Right hindlimb (tissue), 1 donor: ENCODE measurements around the gene FAM228A.
"Not testable (repeated sequence)": the region's sequence is repeated elsewhere in the genome, so short reads cannot be mapped to it uniquely, and the experiment has no call there.

Experiments used
- DNase-seq: peaks from one replicate; pipeline ENCODE4 v3.0.0-alpha.2; 2018

Gene FAM228A

DNA sequence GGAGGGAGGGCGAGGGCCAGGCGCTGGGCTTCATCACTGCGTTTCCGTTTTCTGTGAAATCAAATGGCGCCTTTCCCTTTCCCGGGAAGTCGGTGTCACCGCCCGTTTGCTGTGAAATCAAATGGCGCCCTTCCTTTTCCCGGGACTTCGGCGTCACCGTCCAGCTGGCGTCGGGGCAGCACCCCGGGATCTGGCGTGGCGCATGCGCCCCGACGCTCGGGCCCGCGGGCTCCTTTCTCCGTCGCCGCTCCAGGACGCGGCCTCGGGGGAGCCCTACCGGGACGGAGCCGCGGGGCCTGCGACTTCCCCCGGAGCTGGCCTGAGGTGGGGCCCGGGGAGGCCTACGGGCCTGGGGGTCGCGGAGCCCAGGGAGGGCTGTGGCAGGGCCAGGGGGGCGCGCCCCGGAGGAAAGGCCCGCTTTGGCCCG, at the start of gene FAM228A:
FAM228A (plus strand) TSS at position 203 of the 427 bp plus-strand sequence. CDS start 428 bp downstream, outside the sequence.
- no peak for DNase-seq

DNA sequence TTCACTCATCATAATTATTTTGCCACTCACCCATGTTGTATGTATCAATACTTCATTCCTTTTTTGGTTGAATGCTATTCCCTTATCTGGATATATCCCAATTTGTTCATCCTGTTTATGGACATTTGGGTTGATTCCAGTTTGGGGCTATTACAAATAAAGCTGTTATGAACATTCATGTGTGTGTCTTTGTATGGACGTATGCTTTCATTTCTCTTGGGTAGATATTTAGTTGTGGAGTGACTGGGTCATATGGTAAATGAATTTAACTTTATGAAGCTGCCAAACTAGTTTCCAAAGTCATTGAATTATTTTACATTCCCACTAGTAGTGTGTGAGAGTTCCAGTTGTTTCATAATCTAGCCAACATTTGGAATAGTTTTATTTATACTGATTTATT, 48.9 kb upstream of the FAM228A start:
- DNase-seq, result no peak

DNA sequence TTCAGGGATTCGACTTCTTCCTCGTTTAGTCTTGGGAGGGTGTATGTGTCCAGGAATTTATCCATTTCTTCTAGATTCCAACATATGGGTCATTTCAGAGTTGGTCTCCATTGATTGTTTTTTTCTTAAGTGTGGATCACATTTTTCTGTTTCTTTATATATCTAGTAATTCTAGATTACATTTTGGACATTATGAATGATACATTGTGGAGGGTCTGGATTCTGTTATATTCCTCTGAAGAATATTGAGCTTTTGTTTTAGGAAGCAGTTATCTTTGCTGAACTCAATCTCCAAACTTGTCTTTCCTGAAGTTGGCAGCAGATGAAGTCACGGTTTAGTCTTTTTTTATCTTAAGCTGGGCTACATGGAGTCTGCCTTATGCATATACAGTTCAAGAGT, 42.3 kb upstream of the FAM228A start:
- no peak for DNase-seq

DNA sequence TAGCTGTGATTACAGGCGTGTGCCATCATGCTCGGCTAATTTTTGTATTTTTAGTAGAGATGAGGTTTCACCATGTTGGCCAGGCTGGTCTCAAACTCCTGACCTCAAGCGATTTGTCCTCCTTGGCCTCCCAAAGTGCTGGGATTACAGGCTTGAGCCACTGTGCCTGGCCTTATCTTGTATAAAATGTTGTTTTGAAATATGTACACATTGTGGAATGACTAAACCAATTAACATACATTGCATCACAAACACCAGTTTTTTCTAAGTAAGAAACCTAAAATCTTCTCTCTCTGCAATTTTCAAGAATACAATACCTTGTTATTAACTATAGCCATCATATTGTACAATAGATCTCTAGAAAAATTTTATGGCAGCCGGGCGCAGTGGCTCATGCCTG, 34.5 kb upstream of the FAM228A start:
- DNase-seq, result not testable (repeated sequence)

DNA sequence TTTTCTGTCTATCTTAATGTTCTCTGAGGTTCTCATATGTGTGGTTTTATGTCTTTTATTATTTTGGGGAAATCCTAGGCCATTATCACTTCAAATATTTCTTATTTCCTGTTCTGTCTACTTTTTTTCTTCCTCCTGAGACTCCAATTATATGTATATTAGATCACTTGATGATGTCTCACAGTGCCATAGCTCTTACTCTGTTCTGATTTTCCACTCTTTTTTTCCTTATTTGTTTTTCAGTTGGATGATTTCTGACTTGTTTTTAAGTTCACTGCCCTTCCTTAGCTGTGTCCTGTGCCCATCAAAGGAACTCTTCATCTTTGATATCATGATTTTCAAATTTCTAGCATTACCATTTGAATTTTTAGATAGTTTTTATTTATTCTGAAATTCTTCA, 27.5 kb upstream of the FAM228A start:
- DNase-seq, result no peak

DNA sequence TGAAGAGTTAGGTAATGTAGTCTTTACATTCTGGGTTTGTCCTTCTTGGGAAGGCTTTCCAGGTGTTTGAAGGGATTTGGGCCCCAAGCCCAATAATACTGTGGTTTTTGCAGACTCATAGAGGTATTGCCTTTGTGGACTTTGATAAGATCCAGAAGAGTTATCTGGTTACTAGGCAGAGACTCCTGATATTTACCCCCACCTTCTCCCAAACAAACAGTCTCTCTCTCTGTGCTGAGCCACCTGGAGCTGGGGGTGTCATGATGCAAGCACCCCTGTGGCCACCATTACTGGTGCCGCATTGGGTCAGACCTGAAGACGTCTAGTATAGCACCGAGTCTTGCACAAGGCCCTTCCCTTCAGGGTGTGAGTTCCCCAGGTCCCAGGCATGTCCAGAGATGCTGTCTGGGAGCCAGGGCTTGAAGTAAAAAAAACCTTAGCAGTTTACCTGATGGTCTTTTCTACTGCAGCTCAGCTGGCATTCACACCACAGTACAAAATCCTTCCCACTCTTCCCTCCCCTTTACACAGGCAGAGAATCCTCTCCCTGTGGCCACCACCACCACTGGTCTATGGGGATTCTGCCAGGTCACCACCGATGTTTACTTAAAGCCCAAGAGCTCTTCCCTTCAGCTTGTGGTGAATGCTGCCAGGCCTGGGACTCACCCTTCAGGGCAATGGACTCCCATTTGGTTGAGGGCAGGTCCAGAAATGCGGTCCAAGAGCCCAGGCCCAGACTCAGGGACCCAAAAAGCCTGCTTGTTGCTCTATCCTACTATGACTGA, 22.2 kb upstream of the FAM228A start:
- DNase-seq, result no peak

DNA sequence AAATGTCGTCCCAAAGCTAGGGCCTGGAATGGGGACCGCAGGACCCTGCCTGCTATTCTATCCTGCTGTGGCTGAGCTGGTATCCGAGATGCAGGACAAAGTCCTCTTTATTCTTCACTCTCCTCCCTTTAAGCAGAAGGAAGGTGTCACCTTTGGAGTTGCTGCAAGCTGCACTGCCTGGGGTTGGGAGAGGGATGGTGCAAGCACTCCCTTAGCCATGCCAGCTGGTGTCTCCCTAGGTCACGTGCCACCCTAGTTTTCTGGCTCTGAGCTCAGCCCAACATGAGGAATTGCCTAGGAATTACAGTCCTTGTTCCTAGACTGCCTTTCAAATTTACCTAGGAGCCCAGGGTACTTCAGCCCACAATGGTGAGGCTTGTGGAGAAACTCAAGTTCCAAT, 21.4 kb upstream of the FAM228A start:
- DNase-seq, result no peak

DNA sequence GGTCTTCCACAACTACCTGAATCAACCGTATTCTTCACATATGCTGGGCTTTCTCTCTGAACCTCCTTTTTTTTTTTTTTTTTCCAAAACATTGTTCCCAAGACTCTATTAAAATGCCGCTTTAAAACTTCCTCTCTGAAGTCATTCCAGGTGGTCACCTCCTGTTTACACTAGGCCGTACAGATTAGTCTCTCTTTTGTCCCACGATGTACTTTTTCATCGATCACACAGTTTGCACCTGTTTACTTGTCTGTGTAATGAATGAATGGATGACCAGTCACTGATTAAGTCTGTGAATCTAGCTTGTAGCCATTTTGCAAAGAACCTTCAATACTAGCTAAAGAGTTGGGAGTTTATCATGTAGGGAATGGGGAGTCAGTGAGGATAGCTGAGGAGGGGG, 16.7 kb upstream of the FAM228A start:
- DNase-seq, result no peak

DNA sequence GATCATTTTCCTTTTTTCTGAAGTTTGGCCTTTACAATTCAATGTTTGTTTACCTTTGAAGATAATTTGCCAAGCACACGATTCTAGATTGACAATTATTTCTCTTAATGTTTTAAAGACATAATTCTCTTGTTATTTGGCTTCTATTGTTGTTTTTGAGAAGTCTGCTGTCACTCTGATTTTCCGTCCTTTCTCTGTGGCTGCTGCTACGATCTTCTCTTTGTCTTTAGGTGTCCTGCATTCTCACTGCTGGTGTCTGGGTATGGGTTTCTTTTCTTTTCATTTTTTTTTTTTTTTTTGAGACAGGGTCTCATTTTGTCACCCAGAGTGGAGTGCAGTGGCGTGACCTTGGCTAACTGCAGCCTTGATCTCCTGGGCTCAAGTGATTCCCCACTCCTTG, 15.1 kb upstream of the FAM228A start:
- no peak for DNase-seq

DNA sequence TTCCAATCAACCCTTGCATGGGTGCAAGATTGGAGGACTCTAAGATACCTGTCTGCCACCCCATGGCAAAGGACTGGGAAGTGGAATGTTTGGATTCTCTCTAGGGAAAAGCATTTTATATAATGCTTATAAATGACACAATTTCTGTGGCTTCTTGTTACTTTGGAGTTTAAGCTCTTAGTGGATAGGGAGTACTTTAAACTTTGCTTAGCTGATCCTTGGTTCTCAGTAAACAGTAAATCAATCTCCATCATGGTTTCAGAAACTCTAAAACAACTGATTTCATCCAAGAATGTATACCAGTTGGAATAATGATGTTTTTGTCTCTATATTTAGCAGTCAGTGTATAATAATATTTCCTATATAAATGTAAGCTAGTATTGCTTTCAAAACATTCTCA, 14.1 kb upstream of the FAM228A start:
- DNase-seq, result no peak

DNA sequence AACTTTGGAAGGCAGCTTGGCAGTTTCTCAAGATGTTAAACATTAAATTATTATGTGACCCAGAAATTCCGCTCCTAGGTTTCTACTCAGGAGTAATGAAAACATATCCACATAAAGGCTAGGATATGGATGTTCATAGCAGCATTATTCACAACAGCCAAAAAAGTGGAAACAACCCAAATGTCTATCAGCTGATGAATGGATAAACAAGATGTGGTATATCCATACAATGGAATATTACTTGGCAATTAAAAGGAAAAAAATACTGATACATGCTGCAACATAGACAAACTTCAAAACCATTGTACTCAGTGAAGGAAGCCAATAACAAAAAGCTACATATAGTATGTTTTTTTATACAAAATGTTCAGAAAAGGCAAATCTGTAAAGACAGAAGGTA, 12.4 kb upstream of the FAM228A start:
- DNase-seq, result no peak

DNA sequence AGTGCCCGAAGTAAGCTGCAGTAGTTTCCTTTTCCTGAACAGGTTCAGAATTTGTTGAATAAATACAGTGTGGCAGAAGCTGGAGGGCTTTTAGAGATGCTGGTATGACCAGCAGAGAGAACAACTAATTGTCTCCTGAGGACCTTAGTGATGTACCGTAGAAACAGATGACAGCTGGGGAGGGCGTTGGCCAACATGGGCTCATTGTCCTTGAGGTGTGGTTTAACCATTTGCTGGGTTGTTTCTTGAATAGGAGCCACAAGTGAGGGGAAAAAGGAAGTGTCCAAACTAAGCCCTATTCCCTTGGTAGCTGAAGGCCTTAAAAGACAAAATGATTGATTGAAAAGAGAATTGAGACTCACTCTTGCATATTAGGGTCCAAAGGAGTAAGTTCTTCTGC, 11.7 kb upstream of the FAM228A start:
- no peak for DNase-seq

DNA sequence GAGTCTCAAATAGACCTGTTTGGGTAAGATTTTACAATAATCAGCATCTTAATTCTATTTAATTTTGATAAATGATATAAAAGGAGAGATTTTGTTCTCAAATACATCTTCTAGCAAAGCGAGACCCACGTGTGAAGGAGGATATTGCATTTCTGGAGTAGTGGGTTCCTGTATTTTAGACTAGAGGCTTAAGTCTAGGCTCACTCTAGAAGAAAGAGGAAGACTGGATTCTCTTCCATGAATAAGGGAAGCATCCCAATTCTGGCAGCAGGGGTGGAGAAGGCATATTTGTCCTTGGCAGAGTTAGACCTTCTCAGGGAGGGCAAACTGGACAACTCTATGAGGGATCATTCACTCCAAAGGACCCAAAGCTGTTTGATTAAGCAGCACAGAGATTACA, 11.3 kb upstream of the FAM228A start:
- DNase-seq, result no peak

DNA sequence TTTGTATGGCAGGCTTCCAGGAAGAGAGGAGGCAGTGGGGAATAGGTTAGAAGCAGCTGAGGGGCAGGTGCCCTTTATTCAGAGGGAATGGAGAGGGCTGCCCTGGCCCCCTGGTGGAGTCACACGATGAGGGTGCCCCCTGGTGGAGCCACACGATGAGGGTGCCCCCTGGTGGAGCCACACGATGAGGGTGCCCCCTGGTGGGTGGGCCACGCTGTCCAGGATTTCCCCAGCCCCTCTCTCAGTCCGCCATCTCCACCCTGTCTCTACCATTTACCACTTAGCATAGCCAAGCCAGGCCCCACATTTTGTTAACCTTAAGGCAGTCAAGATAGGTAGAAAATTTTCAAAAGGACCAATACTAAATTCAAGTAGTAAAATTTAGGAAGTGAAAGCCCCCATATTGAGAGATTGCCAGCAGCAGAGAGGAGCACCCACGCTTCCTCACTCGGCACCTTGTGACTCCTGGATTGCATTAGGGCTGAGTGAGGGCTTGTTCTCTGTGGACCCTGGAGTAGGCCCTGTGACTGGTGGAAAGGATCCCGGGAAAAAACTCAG, 10.4 kb upstream of the FAM228A start:
- no peak for DNase-seq

DNA sequence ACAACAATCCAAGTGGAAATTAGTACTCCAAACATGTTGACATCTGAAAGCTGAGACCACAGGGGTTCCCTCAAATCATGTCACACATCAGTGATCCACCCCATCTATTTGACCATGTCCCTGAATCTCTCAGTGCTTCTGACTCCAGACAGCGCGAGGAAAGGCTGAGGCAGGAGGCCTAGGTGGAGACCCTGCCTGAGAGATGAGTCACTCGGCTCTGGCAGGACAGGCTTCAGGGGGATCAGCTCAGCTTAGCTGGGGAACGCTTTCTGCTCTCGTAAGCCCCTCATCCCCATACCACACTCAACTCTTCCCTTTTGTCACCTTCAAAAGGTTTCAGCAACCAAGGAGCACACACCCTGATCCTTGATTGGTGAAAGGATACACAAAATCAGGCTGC, 5.8 kb upstream of the FAM228A start:
- no peak for DNase-seq

DNA sequence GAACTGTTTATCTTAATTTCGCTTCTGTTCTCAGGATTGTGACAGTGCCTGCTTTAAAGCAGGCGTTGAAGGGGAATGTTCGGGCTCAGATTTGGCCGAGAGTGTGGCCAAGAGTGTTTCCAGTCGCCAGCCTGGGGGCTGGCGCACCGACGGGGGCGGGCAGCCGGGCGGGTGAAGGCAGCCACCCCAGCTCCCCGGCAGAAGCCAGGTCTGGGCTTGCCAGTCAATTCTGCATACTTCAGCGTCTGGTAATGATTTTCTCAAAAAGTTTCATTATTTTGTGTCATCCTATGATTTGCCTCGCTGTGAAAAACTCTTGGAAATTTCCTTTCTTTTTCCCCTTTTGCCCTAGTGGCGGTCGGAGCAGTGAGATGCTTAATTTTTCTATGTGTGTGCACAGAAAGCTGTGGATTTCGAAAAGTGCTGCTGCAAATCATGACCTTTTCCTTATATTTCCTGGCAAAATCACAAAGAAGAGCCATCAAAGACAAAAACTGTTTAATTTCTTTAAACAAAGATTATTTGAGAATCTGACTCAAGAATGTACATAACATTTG, 856 bp downstream of the FAM228A start:
- no peak for DNase-seq

DNA sequence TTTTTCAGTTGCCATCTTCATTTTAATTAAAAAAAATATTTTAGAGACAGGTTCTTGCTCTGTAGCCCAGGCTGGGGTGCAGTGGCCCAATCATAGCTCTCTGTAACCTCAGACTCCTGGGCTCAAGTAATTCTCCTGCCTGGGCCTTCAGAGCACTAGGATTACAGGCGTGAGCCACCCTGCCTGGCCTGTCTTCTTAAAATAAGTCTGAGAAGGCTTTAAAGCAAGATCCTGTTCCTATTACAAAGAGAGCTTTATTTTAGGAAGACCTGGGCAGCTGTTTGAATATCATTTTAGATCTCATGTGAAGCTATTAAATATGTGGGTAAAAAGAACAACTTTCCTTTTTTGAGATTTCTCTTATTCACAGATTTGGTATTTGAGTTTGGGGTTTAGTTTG, 1.5 kb downstream of the FAM228A start:
- DNase-seq, result no peak

DNA sequence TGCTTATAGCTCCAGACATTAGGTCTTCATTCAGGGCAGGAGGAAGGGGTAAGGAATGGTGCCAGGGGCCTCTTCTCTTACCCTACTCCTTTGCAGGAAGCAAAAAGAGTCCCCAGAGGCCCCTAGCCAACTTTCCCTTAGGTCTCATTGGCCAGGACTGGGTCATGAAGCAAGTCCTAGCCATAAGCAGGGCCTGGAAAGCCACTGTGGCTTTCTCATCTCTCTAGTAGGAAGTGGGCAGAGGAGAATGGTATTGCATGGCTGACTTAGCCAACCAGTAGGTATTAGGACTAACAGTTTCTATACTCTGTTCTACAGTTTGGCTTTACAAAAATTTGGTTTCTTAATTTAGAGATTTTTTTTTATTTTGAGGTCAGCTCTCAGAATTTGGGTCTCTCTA, 4.8 kb downstream of the FAM228A start:
- DNase-seq, result no peak

DNA sequence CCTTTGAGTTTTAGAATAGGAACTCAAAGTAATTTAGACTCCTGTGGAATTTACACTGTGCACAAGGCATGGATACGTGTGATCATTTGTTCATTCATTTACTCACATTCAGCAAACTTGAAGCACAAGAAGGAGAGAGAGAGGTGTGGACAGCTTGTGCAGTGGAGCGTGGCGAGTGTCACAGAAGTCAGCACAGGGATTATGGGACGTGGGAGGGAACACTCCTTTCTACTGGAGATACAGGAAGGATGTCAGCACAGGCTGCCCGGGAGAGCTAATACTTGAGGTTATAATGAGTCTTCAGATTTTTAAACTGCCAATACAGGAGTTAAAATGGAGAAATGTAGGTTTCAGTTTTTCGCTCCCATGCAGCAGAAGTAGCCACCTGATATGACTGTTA, 7.0 kb downstream of the FAM228A start:
- no peak for DNase-seq

DNA sequence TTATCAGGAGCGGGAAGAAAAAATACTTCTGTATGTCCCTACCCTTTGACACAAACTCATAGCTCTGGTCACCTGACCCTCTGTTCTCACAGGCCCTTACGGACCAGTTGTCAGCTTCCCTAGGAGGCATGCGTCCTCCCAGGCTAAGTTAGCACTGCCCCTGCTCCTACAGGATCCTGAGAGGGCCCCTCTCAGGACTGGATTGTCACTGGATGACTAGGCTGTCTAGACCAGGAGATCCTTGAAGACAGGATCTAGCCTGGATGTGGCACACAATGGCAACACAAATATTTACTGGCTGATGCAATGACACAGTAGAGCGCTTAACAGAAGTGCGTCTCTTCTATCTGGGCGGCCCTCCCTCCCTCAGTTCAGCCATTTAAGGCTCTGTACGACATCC, 7.7 kb downstream of the FAM228A start:
- no peak for DNase-seq

DNA sequence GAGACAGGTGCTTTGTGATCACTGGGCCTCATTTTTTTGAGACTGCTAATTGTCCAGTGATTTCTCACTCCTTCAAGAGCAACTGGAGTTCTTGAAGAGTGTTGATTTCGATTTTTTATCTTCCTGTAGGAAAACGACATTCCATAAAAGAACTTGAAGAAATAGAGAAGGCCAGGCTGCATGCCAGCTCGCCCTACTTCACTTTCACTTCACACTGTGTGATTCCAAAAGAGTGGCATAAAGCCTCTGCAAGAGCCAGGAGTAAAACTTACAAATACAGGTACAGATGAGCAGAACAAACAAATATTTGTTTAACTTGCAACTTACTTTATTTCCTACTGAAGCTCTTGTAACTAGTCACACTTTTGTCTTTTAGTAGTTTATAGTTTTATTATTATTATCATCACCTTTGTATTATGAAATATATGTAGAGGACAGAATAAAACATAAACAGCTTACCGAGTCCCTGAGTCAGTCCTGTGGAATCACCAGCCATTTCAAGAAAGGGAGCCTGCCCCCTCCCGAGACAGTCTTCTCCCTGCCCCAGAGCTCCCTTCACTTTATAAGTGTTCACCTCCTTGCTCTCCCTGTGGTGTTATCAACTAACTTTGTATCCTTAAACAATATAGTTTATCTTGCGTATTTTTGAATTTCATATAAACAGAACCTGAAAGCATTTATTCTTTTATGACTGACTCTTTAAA, 8.7 kb downstream of the FAM228A start:
- DNase-seq, result no peak

DNA sequence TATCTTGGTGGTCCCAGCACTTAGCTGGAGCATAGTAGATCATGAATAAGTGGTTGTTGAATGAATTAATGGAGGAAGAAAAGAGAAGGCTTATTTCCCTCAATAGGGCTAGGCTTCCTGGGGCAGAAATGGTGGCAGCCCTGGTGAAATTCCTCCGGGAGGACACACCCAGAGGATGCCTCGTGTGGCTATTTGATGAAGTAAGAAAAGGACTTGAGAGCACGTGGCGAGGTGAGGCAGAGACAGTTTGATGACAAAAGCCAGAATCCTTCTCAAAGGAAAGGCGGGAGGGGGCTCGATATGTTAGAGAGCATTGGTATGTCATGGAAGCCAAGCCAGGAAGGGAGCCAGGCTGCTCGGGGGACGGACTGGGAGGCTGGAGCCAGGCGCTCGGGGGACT, 14.7 kb downstream of the FAM228A start:
- DNase-seq, result no peak

DNA sequence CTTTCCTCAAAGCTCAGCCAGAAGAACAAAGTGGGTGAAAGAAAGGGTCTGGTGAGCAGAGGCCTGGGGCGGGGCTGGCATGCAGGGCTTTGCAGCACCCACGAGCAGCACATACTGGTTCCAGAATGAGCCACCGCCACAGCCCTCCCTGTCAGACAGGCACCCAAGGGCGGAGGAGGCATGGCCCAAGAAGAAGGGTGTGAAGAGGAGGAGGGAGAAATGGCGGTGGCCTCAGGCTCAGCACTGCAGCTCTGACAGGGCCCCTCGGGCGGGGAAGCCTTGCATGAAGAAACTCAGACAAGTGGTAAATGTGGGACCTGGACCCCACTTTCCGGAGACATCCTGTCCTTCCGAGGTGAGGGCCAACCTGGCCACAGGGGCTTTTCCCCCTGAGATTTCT, 15.7 kb downstream of the FAM228A start:
- DNase-seq, result no peak

DNA sequence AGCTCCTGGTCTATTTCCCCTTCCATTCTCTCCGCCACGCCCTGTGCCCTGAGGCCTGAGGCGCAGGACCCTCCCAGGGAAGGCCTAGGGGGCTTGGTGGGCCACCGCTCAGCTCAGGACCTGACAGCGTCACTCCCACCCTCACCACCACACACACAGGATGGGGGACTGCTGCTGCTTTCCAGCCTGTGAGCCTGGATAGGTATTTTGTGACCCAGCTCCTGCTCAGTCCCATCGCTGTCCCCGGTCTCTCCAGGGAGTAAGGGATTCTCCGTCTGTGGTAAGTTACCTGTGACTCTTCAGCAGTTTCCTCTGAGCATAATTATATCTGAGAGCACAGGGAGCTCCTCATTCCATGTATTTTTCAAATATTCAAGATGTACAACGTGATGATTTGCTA, 16.3 kb downstream of the FAM228A start:
- no peak for DNase-seq
